HG03060 (cell line): ENCODE data around the gene PNPLA2.

Experiments
- ATAC-seq: cut with Tn5 transposase; IDR thresholded peaks from one replicate; pipeline ENCODE4 v1.9.1; 2021; ENCODE audit warnings: low read depth, moderate number of reproducible peaks; ENCODE audit not compliant: unreplicated experiment

The PNPLA2 gene

DNA sequence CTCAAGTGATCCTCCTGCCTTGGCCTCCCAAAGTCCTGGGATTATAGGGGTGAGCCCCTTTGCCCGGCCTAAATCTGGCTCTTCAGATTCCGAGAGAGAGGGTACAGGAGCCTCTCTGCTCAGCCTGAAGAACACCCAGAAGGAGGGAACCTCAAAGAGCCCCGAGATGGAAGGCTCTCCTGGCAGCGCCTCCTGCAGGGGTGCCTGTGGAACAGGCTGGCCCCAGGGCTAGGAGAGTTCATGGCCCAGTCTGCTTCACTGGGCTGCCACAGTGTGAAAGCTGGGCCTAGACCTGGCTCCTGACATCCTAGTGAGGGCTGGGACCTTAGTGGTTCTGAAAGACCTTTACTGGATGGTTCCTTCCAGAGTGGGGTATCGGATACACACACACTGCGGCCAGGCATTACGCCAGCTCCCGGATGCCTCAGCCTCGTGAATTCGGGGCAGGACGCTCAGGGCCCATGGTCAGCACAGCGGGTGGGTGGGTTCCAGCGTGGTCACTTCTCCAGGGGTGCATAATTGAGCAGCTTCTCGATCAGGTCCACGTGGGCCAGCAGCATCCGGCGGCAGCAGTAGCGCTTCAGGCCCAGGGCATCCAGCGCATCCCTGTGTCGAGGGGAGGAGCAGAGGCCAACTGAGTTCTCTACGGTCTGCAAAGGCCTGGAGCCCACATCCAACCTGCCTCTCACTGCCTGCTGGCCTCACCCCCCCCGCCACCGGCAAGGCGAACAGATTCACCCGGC lies 21.3 kb downstream of the PNPLA2 start:
- no peak for ATAC-seq

DNA sequence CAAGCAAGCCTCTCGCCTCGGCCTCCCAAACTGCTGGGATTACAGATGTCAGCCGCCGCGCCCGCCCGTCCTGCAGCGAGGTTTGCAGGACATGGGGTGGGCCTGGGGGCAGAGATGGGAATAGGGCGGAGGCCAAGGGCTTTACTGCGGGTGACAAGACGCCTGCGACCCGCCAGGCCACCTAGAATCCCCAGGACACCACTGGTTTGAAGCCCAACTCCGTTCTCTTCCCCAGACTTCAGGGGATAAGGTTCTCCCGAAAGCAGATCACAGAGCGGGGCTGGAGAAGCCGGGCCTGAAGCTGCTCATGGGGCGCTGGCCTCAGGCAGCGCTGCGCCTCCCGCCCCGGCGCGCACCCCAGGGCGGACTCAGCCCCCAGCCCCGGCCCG lies 23.3 kb downstream of the PNPLA2 start:
- ATAC-seq = no peak

DNA sequence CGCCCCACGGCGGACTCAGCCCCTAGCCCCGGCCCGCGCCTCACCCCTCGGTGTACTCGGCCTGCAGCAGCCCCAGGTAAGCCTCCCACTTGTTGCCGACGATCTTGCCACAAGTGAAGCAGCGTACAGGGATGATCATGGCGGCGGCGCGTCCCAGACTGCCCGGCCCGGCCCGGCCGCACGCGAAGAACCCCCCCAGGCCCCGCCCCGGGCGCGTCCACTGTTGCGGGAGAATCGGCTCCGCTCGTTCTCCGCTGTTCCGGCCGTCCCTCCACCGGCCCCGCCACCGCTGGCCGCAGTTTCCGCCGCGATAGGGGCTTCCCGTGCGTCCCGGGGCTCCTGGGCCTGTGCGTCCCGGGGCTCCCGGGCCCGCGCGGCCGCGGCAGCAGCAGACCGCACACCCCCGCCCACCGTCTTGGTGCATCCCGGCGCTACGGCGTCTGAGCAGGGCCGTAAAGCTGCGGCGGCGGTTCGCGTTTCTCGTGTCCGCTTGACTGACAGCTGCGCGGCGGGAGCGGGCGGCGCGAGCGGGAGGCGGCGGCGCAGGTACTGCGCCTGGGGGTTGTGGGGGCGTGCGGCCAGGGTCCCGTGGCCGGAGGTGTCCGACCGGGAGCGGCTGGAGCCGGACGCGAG lies 23.8 kb downstream of the PNPLA2 start, which contains the start of the genes POLR2L and TSPAN4:
TSS of gene POLR2L (minus strand) at position 160 of the 633 bp plus-strand sequence. CDS start at position 139, 21 bp downstream.
TSS of gene TSPAN4 (plus strand) at position 483 of the 633 bp plus-strand sequence. CDS start 7,453 bp downstream, outside the sequence.
- peak; percentile 30 for ATAC-seq

DNA sequence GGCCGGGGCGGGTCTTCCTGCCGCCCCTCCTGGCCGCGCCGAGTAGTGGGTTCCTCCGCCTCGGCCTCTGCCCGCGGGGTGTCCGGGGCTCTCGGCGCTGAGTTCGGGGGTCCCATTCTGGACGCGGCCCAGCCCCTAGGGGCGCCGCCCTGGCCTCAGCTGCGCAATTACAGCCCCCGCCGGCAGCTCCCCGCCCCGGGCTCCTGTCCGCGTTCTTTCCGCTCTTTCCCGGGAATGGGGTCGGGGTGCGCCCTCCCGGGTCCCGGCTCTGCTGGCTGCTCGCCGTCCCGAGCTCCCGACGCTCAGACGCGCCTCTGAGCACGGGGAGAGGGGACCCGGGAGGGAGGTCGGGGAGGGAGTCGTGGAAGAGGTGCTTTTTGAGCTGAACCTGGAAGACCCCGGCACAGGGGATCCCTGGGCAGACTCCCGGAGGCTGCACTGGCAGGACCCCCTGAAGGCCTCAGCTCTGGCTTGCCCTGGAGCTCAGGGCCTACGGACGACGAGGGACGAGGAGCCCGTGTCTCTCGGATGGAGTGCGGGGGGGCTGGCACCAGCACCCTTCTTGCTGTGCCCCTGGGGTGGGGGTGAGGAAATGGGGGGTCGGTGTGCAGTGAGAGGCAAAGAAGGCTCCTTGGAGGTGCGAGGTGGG lies 24.5 kb downstream of the PNPLA2 start:
- ATAC-seq = no peak

DNA sequence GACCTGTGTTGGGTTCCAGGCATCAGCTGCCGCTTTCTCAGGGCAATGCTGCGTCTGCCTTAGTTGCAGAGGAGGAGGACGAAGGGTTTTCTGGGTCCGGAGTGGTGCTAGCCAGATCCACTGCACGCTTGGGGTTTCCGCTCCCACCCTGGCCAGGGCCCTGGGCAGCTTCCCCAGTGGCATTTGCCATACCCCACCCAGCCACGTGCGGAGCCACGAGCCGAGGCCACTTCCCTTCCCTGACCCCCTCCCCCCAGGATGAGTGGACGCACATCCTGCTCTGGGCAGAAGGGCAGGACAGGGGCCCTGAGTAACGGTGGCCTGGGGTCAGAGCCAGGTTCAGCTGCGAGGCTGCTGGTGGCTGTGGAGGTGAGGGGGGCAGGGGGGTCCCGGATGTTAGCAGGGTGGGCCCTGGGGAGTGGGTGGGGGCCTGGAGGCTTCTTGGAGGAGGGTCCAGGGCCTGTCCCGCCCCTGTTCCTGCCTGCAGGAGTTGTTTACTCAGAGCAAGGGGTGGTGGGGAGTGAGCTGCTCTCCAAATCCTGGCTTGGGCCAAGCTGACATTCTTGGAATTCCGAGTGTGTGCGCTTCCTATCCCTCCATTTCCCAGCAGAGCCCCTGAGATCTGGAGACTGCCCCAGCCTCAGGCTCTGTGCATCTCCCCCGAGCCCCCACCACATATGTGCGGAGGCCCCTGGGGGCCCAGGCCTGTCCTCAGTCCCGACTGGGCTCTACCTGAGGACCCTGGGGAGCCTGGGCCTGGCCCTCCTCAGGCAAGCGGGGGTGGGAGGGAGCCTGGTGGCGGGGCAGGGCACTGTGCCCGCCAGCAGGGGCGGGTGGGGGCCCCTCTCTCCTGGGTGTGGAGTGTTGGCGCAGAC lies 25.3 kb downstream of the PNPLA2 start:
- ATAC-seq = no peak

DNA sequence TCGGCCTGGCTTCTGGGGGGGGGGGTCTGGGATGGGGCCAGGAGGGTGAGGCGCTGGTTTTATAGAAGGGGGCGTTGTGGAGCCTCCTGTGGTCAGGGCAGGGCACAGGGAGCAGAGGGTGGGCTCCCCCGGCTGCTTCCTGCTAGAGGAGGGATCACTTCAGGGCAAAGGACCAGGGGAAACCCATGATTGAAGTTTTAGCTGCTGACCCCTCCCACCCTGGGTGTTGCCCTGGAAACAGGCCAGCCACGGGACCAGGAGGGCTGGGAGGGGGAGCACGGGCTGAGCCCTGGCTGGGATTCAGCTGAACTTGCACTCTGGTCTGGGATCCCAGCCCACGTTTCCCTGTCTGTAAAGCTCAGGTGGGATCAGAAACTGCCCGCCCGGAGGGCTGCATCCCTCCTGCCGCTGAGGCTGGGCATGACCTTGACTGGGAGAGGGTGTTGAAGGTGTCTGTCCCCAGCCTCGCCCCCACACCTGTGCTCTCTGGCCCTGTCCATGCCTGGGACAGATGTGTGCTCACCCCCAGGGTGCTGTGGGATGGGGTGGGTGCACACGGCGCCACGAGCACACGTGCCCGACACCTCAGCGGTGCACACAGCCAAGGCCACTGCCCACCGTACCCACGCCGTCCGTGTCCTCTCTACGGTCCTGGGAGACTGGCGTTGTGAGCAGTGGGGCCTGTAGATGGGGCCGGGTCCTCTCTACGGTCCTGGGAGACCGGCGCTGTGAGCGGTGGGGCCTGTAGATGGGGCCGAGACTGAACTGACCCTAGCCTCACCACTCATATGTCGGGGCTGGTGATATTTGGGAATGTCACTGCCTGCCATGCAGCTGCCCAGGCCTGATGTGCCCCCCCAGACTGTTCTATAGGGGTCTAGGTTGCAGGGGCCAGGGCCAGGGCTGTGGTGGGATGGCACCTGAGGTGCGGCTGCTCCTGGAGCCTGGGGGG lies 26.3 kb downstream of the PNPLA2 start:
- no peak for ATAC-seq

DNA sequence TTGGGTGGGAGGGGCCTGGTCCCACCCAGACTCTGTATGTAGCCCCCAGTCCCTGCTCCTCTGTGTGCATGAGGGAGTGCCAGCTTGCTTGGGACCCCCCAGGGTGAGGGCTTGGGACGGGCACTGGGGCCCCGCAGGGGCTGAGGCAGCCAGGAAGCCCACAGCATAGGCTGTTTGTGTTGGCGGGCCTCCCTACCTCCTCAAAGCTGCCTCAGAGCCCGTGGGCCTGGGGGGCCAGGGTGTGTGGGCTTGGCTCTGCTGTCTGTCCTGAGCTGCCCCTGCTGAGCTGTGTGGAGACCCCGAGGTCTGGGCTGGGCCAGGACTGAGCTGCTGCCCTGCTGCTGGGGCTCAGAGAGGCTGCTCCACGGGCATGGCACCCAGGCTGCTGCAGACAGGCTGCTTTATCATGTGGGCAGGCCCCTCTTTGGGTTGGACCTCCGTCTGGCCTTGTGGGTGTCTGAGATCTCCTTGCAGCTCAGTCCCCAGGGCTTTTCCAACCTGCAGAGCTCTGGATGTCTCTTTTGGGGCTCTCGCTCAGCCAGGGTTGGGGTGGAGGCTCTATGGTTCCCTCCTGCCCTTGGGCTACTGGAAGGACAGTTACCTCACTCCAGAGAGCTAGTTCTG lies 27.3 kb downstream of the PNPLA2 start:
- no peak for ATAC-seq

DNA sequence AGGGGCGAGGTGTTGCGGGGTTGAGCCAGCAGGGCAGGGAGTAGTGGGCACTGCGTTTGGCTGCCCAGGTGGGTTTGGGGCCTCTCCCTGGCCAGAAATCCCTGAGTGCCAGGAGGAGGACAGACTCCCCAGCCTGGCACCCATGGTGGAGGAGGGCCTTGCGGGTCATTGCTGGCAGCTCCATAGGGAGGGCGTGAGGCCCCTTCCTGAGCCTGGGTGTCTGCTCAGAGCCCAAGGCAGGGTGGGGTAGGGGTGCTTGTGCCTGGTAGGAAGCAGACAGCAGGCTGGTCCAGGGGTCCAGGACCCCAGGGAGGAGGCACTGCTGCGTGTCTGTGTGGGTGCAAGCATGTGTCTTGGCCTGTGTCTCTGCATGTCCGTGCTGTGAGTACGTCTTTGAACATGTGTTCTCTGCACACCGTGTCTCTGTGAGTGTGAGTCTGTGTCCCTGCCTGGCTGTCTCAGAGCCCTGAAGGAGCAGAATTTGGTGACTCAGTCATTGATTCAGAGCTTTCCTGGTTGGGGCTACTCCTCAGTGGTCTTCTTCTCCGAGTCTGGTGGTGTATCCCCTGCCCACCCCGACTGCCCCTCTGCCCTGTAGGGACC lies 27.9 kb downstream of the PNPLA2 start:
- no peak for ATAC-seq

DNA sequence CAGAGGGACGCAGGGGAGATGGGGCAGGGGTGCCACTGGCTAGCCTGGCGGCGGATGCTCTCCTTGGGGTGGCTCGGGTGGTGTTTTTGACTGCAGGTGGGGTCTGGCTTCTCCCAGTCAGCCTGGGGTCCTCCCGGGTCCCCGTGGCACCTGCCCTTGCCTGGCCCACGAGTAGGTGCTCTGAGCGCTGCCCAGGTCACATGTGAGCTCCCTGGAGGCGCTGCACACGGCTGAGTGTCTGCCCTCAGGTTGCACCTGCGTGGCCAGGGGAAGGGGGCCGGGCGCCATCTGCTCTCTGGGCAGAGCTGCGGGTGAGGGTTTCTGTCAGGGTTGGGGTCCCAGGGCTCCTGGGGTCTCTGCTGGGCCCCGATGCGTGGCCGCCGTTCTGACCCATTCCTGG lies 29.2 kb downstream of the PNPLA2 start:
- no peak for ATAC-seq

DNA sequence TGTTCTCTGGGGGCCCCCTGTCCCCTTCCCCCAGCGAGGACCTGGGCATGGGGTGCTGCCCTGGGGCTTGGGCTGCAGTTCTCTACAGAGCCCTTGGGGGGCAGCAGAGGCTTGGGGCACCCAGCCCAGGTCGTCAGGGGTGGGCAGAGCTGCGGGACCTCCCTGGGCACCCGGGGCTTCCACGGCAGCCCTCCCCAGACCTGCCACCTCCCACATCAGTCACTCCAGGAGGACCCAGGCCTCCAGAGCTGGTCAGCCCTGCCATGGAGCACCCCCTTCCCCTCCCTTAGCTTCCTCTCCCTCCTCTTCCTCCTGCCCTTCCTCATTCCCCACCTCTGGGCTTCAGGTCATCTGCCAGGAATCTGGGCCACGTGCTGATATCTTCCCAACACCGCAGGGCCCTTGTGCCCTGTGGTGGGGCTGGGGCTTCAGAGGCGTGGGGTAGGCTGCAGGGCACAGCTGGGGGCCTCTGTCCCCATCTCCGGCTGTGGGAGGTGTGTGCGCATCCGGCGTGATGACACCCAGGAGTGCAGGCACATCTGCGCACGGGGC lies 29.7 kb downstream of the PNPLA2 start:
- ATAC-seq = no peak

DNA sequence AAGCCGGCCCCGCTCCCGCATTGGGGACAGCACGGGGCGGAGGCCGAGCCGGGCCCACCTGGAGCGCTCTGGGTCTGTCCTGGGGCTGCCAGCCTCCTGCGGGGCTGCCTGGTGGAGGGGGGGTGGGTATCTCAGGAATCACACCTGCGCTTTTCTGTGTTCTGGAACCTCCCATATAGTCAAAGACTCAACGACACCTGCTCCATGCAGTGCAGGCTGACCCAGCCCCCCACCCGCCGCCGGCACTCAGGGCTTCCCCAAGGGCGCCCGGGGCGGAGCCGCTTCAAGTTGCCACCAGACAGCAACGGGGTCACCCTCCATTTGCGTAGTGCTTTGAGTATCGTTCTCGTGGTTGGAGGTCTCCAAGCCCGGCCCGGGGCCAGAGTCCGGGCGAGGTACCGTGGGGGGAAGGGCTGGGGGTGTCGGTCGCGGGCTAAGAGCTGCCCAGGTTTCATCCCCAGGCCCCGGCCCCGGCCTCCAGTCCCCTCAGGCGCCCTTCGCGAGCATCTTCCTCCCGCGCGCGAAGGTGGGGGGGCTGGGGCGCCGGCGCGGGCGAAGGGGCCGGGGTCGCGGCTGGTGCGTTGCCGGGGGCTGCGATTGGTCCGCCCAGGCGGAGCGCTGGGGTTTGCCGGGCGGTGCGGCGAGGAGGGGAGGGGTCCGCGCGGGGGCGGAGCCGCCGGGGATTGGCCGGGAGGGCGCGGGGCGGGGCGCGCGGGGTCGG lies 30.6 kb downstream of the PNPLA2 start:
- no peak for ATAC-seq

DNA sequence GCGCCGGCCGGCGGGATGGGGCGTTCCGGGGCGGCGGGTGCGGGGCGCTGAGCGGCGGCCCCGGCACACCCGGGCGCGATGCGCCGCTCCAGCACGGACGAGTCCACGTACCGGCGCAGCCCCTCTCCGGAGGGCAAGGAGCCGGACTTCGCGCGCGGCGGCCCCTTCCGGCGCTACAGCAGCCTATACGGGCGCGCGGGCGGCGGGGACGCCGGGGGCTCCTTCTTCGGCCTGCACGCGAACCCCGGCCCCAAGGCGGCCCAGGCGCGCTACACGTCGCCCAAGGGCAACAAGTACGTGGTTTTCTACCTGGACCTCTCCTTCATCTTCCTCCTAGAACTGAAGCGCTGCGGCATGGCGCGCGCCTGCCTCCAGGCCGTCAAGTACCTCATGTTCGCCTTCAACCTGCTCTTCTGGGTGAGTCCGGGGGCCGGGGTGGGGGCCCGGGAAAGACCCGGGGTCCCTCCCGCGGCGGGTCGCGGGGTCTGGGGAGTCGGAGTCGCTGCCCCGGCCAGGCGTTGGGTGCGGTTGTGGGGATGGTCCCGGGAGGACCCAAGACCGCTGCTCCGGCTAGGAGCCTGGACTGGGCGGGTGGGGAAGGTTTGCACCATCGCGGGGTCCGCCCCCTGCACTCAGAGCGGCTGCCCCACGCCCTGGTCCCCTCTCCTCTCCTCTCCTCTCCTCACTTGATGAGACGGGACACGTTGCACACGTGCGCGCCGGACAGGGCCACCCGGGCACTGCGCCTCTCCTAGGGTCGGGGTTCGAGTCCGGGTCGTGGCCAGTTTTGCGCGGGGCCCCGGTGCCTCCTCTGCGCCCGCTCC lies 31.4 kb downstream of the PNPLA2 start:
- no peak for ATAC-seq

DNA sequence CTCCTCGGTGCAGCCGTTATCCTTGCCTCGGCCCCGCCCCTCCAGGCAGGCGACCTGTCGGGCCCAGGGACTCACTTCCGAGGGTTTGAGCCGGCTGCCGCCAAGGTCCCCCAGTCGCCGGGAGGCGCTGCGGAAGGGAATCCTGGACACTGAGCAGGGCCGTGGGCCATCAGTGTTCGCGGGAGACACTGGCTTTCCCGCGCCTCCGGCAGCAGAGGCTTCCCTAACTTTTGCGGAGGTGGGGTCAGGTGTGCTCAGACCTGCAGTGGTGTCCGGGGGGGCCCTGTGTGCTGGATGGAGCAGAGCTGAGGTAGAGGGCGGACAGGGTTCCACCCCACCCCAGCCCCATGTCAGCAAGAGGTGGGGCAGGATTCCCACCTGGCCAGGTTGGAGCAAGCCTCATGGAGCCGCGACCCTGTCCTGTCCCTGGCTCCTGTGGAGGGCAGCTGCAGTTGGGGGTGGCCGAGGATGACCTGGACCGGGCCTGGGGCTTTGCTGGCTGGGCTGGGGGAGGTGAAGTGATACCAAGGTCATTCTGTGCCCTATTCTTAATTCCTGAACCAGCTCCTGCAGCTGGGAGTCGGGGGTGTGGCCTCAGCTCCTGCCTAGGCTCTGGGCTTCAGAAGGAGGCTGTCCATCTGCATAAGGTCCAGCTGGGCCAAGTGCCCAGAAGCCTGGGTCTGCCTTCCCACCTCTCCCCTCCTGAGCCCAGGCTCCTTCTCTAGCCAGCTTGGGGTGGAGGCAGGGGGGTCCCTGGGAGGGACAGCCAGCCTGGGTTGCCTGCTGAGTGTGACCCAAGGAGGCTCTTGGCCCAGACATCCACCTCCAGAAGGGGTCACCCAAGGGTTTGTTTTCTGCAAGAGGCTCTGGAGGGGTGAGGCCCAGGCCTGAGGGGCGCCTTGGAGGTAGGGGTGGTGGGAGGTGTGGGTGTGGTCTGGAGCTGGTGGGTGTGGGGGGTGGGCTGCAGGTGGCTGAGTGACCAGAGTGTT lies 32.4 kb downstream of the PNPLA2 start:
- no peak for ATAC-seq

DNA sequence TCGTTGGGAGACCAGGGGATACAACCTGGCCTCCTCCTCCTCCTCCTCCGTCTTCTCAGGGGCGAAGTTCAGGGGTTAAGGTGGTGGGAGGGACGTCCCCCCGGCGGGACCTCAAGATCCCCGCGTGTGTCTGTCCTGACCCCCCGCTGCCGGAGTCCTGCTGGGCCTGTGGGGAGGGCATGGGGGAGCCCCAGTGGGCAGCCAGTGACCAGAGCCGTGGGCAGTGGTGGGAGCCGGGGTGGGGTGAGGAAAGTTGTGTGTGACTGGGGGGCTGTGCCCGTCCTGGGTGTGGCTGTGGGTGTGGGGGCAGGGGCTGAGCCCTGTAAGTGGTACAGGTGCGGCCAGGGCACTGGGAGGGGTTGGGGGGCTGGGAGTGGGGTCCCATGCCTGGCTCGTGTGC lies 34.0 kb downstream of the PNPLA2 start:
- ATAC-seq = no peak

DNA sequence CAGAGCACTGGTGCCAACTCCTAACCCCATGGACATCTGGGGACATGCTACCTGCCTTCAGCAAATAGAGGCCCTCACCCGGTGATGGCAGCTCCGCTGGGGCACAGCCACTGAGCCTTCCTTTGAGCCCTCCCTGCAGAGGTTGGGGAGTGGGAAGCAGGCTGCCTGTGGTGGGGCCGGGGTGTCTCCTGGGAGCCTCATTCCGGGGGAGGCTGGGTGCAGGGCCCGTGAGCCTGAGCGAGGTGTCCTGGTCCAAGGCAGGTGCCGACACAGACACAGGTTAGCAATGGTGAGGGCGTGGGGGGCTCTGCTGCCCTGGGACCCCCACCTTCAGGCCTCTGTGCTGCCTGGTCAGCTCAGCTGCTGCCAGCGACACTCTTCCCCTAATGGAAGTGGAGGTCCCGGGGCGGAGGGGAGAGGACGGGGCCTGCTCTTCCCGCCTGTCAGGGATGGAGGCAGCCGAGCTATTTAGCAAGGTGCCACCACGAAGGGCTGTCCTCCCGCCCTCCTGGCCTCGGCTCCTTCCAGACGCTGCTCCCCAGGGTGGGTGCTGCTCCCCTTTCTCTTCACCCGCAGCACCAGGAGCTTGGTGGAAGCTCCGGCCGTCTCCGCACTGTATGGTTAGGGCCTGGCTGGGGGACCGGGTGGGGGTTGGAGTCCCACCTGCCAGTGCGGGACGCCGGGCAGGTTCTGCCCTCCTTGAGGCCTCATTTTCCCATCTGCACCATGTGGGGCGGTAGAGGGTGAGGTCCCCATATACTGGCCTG lies 35.2 kb downstream of the PNPLA2 start:
- no peak for ATAC-seq
